ENCODE results near the gene GFAP. TPM values are rescaled to one million over a fixed set of nuclear protein-coding genes. Genes with fewer than 3 reads are reported as not detected.
A peak's percentile ranks its signal among the peaks of the same experiment; 100 is the strongest.

The GFAP gene
- total and polyA plus RNA-seq, 4 donors, result 2,649 to 3,418 (median 2,966) TPM

DNA sequence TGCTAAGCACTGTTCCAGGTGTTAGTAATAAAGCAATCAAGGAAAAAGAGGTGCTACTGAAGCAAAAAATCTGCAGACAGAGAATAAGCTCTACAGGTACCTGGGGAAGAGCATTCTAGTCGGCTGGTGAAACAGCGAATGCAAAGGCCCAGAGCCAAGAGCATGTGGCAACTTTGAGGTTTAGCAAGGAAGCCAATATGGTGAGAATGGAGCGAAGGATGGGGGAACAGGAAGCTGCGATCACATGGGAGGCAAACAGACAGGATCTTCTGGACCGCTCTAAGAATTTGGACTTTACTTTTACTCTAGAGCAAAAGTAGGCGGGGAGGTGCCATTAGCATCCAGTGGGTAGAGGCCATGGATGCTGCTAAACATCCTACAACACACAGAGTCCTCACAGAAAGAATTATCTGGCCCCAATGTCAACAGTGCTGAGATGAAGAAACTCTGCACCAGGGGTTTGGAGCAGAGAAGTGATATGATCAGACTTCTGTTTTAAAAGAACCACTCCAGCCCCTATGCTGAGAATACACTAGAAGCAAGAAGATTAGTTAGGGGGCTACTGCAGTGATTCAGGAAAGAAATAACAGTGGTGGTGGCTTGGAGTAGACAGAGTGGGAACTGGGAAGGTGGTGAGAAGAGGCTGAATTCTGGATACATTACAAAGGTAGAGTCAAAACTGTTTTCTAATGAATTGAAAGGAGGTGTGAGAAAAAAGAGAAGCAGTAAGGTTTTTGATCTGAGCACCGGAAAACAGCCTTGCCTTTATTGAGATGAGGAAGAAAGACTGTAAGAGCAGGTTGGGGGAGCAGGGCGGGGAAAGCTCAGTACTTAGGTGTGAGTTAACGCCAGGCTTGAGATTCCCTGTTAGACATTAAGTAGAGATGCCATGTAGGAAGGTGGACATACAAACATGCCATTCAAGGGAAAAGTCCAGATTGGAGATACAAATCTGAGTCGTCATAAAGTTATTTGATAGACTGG lies 27.0 kb downstream of the GFAP start:
- Histone ChIP-seq H3K4me1 (ENCODE audit: control insufficient read depth, insufficient read depth, low read length) (no peaks in the 10 kb centered on the region), H3K27me3 (ENCODE audit: control insufficient read depth, insufficient read depth, low read length) (no peaks in the 10 kb centered on the region), H3K4me3 (ENCODE audit: low read depth, low read length) (no peak overlapping the region), H3K36me3 (ENCODE audit: control insufficient read depth, insufficient read depth, low read length) (peaks cover 45% of the 10 kb centered on the region), H3K9me3 (ENCODE audit: control insufficient read depth, insufficient read depth, low read length) (no peaks in the 10 kb centered on the region), H3K27ac (ENCODE audit: low read depth, low read length) (no peak overlapping the region)
- 92% methylated on average over 8 of the region's 10 CpGs for WGBS (ENCODE audit: insufficient coverage)
- DNase-seq (ENCODE audit: low read depth in 4 of 6, low spot score in 6 of 6), result no peak

DNA sequence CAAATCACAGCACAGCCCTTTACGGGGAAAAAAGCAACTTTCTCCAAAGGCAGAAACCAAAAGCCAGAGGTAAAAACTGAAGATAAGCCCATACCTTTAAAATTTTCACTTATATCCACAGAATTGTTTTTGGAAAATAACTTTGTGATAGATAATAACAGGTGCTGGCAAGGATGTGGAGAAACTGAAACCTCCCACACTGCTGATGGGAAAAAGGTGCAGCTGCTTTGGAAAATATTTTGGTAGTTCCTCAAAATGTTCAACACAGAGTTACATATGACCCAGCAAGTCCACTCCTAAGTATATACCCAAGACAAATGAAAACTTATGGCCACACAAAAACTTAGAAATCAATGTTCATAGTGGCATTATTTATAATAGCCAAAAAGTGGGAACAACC lies 28.3 kb downstream of the GFAP start:
- no peak for DNase-seq (ENCODE audit: low read depth in 4 of 6, low spot score in 6 of 6)
- no peak overlapping the region for H3K27ac ChIP-seq (ENCODE audit: low read depth, low read length)
- H3K36me3 ChIP-seq (ENCODE audit: control insufficient read depth, insufficient read depth, low read length), result peaks cover 46% of the 10 kb centered on the region

DNA sequence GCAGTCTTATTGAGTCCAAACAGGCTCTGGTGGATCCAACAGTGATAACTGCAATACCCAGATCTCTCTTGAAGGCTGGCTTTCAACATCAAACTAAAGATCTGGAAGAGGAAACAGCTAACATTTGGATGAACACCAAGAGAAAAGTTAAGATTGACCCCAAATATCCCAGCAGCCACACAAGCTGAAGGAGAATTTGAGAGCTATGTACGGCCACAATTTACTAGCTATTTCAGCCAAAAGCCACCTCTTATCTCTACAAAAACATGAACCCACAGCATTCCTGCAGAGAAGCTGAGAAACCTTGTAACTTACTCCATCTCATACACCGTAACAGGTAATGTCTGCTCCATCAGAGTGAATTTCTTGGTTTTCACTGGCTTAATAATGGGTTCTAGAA lies 30.4 kb downstream of the GFAP start:
- 100% methylated on average over 1 of the region's 2 CpGs for WGBS (ENCODE audit: insufficient coverage)
- no peak for DNase-seq (ENCODE audit: low read depth in 4 of 6, low spot score in 6 of 6)
- peaks cover 54% of the 10 kb centered on the region for H3K36me3 ChIP-seq (ENCODE audit: control insufficient read depth, insufficient read depth, low read length)
- H3K27me3 ChIP-seq (ENCODE audit: control insufficient read depth, insufficient read depth, low read length), result no peaks in the 10 kb centered on the region
- no peaks in the 10 kb centered on the region for H3K4me1 ChIP-seq (ENCODE audit: control insufficient read depth, insufficient read depth, low read length)
- no peaks in the 10 kb centered on the region for H3K9me3 ChIP-seq (ENCODE audit: control insufficient read depth, insufficient read depth, low read length)
- H3K4me3 ChIP-seq (ENCODE audit: low read depth, low read length), result no peak overlapping the region
- no peak overlapping the region for H3K27ac ChIP-seq (ENCODE audit: low read depth, low read length)

More for the DNA sequence above, 28.3 kb downstream of the GFAP start:
- Histone ChIP-seq H3K9me3 (ENCODE audit: control insufficient read depth, insufficient read depth, low read length) (no peaks in the 10 kb centered on the region), H3K4me3 (ENCODE audit: low read depth, low read length) (no peak overlapping the region), H3K27me3 (ENCODE audit: control insufficient read depth, insufficient read depth, low read length) (no peaks in the 10 kb centered on the region), H3K4me1 (ENCODE audit: control insufficient read depth, insufficient read depth, low read length) (no peaks in the 10 kb centered on the region)
- WGBS (ENCODE audit: insufficient coverage), result no CpG with 5 or more reads among the region's 1 CpG

DNA sequence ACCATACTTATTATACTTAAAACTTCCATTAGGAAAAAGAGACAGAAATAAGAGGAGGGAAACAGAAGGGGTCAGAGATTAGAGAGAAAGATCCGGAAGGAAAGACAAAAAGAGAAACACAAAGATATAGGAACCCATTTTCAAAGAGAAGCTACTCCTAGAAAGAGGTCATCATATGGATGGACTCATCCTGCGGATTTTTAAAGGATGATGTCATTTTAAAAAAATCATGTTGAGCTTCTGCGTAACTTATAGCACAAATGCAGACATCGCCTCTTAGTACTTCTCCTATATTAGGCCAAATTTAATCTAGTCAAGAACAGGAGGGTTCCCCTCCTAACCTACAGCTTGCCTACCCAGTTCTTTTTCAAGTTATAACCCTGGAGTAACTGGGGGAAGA lies 34.2 kb downstream of the GFAP start:
- peaks cover 70% of the 10 kb centered on the region for H3K36me3 ChIP-seq (ENCODE audit: control insufficient read depth, insufficient read depth, low read length)
- no peaks in the 10 kb centered on the region for H3K27me3 ChIP-seq (ENCODE audit: control insufficient read depth, insufficient read depth, low read length)
- H3K4me3 ChIP-seq (ENCODE audit: low read depth, low read length), result no peak overlapping the region
- WGBS (ENCODE audit: insufficient coverage), result no CpG with 5 or more reads among the region's 4 CpGs
- H3K27ac ChIP-seq (ENCODE audit: low read depth, low read length), result no peak overlapping the region
- H3K9me3 ChIP-seq (ENCODE audit: control insufficient read depth, insufficient read depth, low read length), result no peaks in the 10 kb centered on the region
- H3K4me1 ChIP-seq (ENCODE audit: control insufficient read depth, insufficient read depth, low read length), result no peaks in the 10 kb centered on the region
- DNase-seq (ENCODE audit: low read depth in 4 of 6, low spot score in 6 of 6), result no peak

GRCh38 chr17:44880062-44880461 lies 35.2 kb downstream of the GFAP start:
- no peak overlapping the region for H3K27ac ChIP-seq (ENCODE audit: low read depth, low read length)
- 100% methylated on average over 1 of the region's 2 CpGs for WGBS (ENCODE audit: insufficient coverage)
- H3K36me3 ChIP-seq (ENCODE audit: control insufficient read depth, insufficient read depth, low read length), result peaks cover 70% of the 10 kb centered on the region
- H3K27me3 ChIP-seq (ENCODE audit: control insufficient read depth, insufficient read depth, low read length), result no peaks in the 10 kb centered on the region
- H3K4me3 ChIP-seq (ENCODE audit: low read depth, low read length), result no peak overlapping the region
- no peak for DNase-seq (ENCODE audit: low read depth in 4 of 6, low spot score in 6 of 6)
- no peaks in the 10 kb centered on the region for H3K4me1 ChIP-seq (ENCODE audit: control insufficient read depth, insufficient read depth, low read length)
- no peaks in the 10 kb centered on the region for H3K9me3 ChIP-seq (ENCODE audit: control insufficient read depth, insufficient read depth, low read length)

- no peak for DNase-seq (ENCODE audit: low read depth in 4 of 6, low spot score in 6 of 6)
- Histone ChIP-seq H3K36me3 (ENCODE audit: control insufficient read depth, insufficient read depth, low read length) (peaks cover 64% of the 10 kb centered on the region), H3K4me3 (ENCODE audit: low read depth, low read length) (no peak overlapping the region), H3K27ac (ENCODE audit: low read depth, low read length) (no peak overlapping the region), H3K27me3 (ENCODE audit: control insufficient read depth, insufficient read depth, low read length) (no peaks in the 10 kb centered on the region), H3K9me3 (ENCODE audit: control insufficient read depth, insufficient read depth, low read length) (no peaks in the 10 kb centered on the region), H3K4me1 (ENCODE audit: control insufficient read depth, insufficient read depth, low read length) (no peaks in the 10 kb centered on the region)
- 95% methylated on average over 3 of the region's 6 CpGs for WGBS (ENCODE audit: insufficient coverage)
These were observed 35.9 kb downstream of the GFAP start for GRCh38 chr17:44879376-44879775.

DNA sequence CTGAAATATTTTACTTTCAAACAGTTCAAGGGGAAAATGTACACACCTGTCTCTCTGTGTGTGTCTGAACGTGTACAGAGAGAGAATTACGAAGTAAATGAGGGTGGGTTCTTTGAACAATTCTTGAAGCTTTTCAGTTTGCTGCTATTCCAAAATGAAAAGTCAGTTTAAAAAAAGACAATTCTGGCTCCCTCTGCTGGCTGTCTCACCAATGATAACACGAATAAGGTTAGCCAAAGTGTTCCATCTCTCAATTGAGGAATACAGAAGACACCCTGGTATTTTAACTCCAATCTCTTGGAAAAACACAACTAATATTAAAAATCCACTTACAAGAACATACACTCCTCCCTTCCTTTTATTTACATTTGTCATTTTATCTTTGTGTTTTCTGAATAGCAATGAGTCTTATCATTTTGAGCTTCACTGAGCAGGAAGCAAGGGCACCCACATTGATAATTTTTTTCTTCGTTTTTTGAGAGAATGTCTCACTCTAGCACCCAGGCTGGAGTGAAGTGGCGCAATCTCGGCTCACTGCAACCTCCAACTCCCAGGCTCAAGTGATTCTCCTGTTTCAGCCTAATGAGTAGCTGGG lies 36.6 kb downstream of the GFAP start:
- Histone ChIP-seq H3K4me3 (ENCODE audit: low read depth, low read length) (no peak overlapping the region), H3K4me1 (ENCODE audit: control insufficient read depth, insufficient read depth, low read length) (no peaks in the 10 kb centered on the region), H3K27me3 (ENCODE audit: control insufficient read depth, insufficient read depth, low read length) (no peaks in the 10 kb centered on the region), H3K9me3 (ENCODE audit: control insufficient read depth, insufficient read depth, low read length) (no peaks in the 10 kb centered on the region), H3K27ac (ENCODE audit: low read depth, low read length) (no peak overlapping the region), H3K36me3 (ENCODE audit: control insufficient read depth, insufficient read depth, low read length) (peaks cover 63% of the 10 kb centered on the region)
- 33% methylated on average over 3 of the region's 6 CpGs for WGBS (ENCODE audit: insufficient coverage)
- DNase-seq (ENCODE audit: low read depth in 4 of 6, low spot score in 6 of 6), result peak in 4 of 6 donors; percentile 30 to 87 (median 64)

DNA sequence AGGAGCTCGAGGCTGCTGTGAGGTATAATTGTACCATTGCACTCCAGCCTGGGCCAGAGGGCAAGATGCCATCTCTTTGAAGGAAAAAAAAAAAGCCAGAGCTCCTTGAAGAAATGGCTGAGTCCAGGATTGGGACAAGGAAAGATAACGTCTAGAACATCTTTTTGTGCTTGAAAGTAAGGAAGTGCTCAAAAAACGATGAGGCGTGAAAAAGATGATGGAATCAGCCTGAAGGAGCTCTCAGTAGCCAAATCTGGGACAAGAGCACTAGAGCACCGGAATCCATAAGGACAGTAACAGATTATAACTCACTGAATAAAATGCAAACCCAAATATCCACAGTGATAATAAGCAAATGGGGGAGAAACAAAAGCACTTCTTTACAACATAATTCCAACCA lies 38.2 kb downstream of the GFAP start:
- no peak for DNase-seq (ENCODE audit: low read depth in 4 of 6, low spot score in 6 of 6)
- no peak overlapping the region for H3K4me3 ChIP-seq (ENCODE audit: low read depth, low read length)
- no peaks in the 10 kb centered on the region for H3K9me3 ChIP-seq (ENCODE audit: control insufficient read depth, insufficient read depth, low read length)
- H3K36me3 ChIP-seq (ENCODE audit: control insufficient read depth, insufficient read depth, low read length), result peaks cover 67% of the 10 kb centered on the region
- H3K27ac ChIP-seq (ENCODE audit: low read depth, low read length), result no peak overlapping the region
- WGBS (ENCODE audit: insufficient coverage), result 92% methylated on average over 4 of the region's 5 CpGs
- H3K4me1 ChIP-seq (ENCODE audit: control insufficient read depth, insufficient read depth, low read length), result no peaks in the 10 kb centered on the region
- no peaks in the 10 kb centered on the region for H3K27me3 ChIP-seq (ENCODE audit: control insufficient read depth, insufficient read depth, low read length)

- Histone ChIP-seq H3K4me1 (ENCODE audit: control insufficient read depth, insufficient read depth, low read length) (no peaks in the 10 kb centered on the region), H3K36me3 (ENCODE audit: control insufficient read depth, insufficient read depth, low read length) (peaks cover 74% of the 10 kb centered on the region), H3K27me3 (ENCODE audit: control insufficient read depth, insufficient read depth, low read length) (no peaks in the 10 kb centered on the region), H3K9me3 (ENCODE audit: control insufficient read depth, insufficient read depth, low read length) (no peaks in the 10 kb centered on the region), H3K27ac (ENCODE audit: low read depth, low read length) (no peak overlapping the region), H3K4me3 (ENCODE audit: low read depth, low read length) (no peak overlapping the region)
- 98% methylated on average over 4 of the region's 6 CpGs for WGBS (ENCODE audit: insufficient coverage)
- no peak for DNase-seq (ENCODE audit: low read depth in 4 of 6, low spot score in 6 of 6)
These were observed 39.5 kb downstream of the GFAP start for GRCh38 chr17:44875761-44876160.
